Prostate gland (tissue), 2 donors: ENCODE data around the gene PAXX. TPM values are rescaled to one million over a fixed set of nuclear protein-coding genes. Genes with fewer than 3 reads are reported as not detected.
A peak's percentile ranks its signal among the peaks of the same experiment; 100 is the strongest.

Experiments used
- DNase-seq: peaks from one replicate; pipeline ENCODE4 v3.0.0-alpha.2; 2019; ENCODE audit warnings: low spot score
- H3K27ac ChIP-seq, 2 donors: fragments of 200-600 bp; sonication (generic); 2 replicates each; pipeline ENCODE4 v1.5.1; 2017 to 2019
- H3K27me3 ChIP-seq: fragments of 200-600 bp; sonication (generic); replicated peaks from 2 replicates; pipeline ENCODE4 v1.5.1; 2019; ENCODE audit not compliant: insufficient read depth
- H3K36me3 ChIP-seq, 2 donors: fragments of 200-600 bp; sonication (generic); 1 replicate in 1 of 2; 2 replicates in 1 of 2; pipeline versions ENCODE4 v1.5.1 to v1.8.1; 2017 to 2019
- H3K4me1 ChIP-seq: fragments of 200-600 bp; sonication (generic); replicated peaks from 2 replicates; pipeline ENCODE4 v1.5.1; 2019
- H3K4me3 ChIP-seq, 2 donors: fragments of 200-600 bp; sonication (generic); 2 replicates each; pipeline ENCODE4 v1.5.1; 2017 to 2019
- H3K9me3 ChIP-seq: fragments of 200-600 bp; sonication (generic); 2 replicates; pipeline ENCODE4 v1.5.1; 2017
- POLR2A ChIP-seq: fragments of 450-650 bp; IDR thresholded peaks from one replicate; pipeline ENCODE4 v1.6.1; 2016; ENCODE audit warnings: antibody characterized with exemption, mild to moderate bottlenecking
- POLR2AphosphoS5 ChIP-seq: sonication (generic); formaldehyde crosslinking; IDR thresholded peaks from one replicate; pipeline ENCODE4 v1.6.1; 2017; ENCODE audit warnings: antibody characterized with exemption
- WGBS: methylation state at CpG from one replicate; pipeline ENCODE4 v1.1.5; 2018; 5-methylcytosine and 5-hydroxymethylcytosine counted together
- intact Hi-C: fragments of 100-400 bp; cut with DNase I; formaldehyde crosslinking; loops from one replicate; pipeline ENCODE4 v1.14.2; 2022
- total RNA-seq, 2 donors: library from RNA; depleted of rRNA; stranded (reverse); fragments of >200 nt; gene quantifications; one replicate each; pipeline ENCODE4 v1.1.0, GENCODE V29; 2016
- TF ChIP-seq, protein P1 (sequence below), 4 experiments: fragments of 200-600 bp in 2 of 4; fragments of 450-650 bp in 2 of 4; sonication (generic) in 2 of 4; IDR thresholded peaks; 1 replicate in 3 of 4; 2 replicates in 1 of 4; pipeline ENCODE4 v1.5.1; 2016 to 2019; ENCODE audit warnings: antibody characterized with exemption in 4 of 4, mild to moderate bottlenecking in 2 of 4, moderate library complexity in 2 of 4

Gene PAXX
- total RNA-seq, 2 donors from 2014 or later, result 61.6 to 71.8 TPM

GRCh38 chr9:136944519-136945332, 47.5 kb upstream of the PAXX start, which contains the start of the genes C8G and FBXW5:
TSS of gene C8G (plus strand) at chr9:136945243. CDS start at chr9:136945321, 78 bp downstream.
TSS of gene FBXW5 (minus strand) at chr9:136944738. CDS start at chr9:136944083, 655 bp downstream.
- H3K36me3 ChIP-seq, result peaks cover 21 to 26% of the 10 kb centered on the region in 2 donors
- intact Hi-C loops, result loop anchor here (5.0 kb wide), 1 partner anchor 152 kb away; the partner anchor contains the start of gene TMEM141
- H3K4me3 ChIP-seq, result peak within 1 kb of the TSS; percentile 75 to 81
- H3K27me3 ChIP-seq, result no peaks in the 10 kb centered on the region
- H3K9me3 ChIP-seq, result no peaks in the 10 kb centered on the region
- TF ChIP-seq, protein P1, sequence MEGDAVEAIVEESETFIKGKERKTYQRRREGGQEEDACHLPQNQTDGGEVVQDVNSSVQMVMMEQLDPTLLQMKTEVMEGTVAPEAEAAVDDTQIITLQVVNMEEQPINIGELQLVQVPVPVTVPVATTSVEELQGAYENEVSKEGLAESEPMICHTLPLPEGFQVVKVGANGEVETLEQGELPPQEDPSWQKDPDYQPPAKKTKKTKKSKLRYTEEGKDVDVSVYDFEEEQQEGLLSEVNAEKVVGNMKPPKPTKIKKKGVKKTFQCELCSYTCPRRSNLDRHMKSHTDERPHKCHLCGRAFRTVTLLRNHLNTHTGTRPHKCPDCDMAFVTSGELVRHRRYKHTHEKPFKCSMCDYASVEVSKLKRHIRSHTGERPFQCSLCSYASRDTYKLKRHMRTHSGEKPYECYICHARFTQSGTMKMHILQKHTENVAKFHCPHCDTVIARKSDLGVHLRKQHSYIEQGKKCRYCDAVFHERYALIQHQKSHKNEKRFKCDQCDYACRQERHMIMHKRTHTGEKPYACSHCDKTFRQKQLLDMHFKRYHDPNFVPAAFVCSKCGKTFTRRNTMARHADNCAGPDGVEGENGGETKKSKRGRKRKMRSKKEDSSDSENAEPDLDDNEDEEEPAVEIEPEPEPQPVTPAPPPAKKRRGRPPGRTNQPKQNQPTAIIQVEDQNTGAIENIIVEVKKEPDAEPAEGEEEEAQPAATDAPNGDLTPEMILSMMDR (IDR thresholded peaks at IDR 0.05), result peak; percentile 97 to 100 (median 100)
- TF ChIP-seq POLR2A (peak; percentile 48), POLR2AphosphoS5 (peak; percentile 95)
- peak within 1 kb of the TSS; percentile 71 to 91 for H3K27ac ChIP-seq
- no peaks in the 10 kb centered on the region for H3K4me1 ChIP-seq
- DNase-seq, result peak; percentile 91
- whole genome bisulfite sequencing, result 12% methylated on average over 33 of the region's 74 CpGs

- TF ChIP-seq, protein P1 (IDR thresholded peaks at IDR 0.05), result no peak
- TF ChIP-seq POLR2AphosphoS5, result no peak
- WGBS, result 85% methylated on average over 24 of the region's 30 CpGs
- Histone ChIP-seq H3K27ac (no peak overlapping the region), H3K4me1 (no peaks in the 10 kb centered on the region), H3K9me3 (no peaks in the 10 kb centered on the region), H3K36me3 (peaks cover 17 to 21% of the 10 kb centered on the region in 2 donors), H3K4me3 (no peak overlapping the region), H3K27me3 (no peaks in the 10 kb centered on the region)
- DNase-seq, result no peak
- intact Hi-C loops, result loop anchor here (5.0 kb wide), 1 partner anchor 153 kb away; the partner anchor contains the start of gene TMEM141
These were observed 46.6 kb upstream of the PAXX start for GRCh38 chr9:136945333-136946227.

GRCh38 chr9:136946228-136947027, 45.8 kb upstream of the PAXX start:
- H3K36me3 ChIP-seq, result peaks cover 13 to 14% of the 10 kb centered on the region in 2 donors
- no peaks in the 10 kb centered on the region for H3K4me1 ChIP-seq
- H3K9me3 ChIP-seq, result no peaks in the 10 kb centered on the region
- no peak for TF ChIP-seq POLR2A
- no peak for TF ChIP-seq POLR2AphosphoS5
- TF ChIP-seq, protein P1 (IDR thresholded peaks at IDR 0.05), result no peak
- no peak overlapping the region for H3K27ac ChIP-seq
- WGBS, result 80% methylated on average over 27 of the region's 27 CpGs
- intact Hi-C loops, result loop anchor here (5.0 kb wide), 1 partner anchor 154 kb away; the partner anchor contains the start of gene TMEM141
- no peaks in the 10 kb centered on the region for H3K27me3 ChIP-seq
- no peak overlapping the region for H3K4me3 ChIP-seq
- DNase-seq, result no peak

GRCh38 chr9:136947028-136947891, 45.0 kb upstream of the PAXX start:
- TF ChIP-seq, protein P1 (IDR thresholded peaks at IDR 0.05), result no peak
- TF ChIP-seq POLR2A (no peak), POLR2AphosphoS5 (no peak)
- H3K27me3 ChIP-seq, result no peaks in the 10 kb centered on the region
- H3K4me3 ChIP-seq, result no peak overlapping the region
- no peaks in the 10 kb centered on the region for H3K9me3 ChIP-seq
- no peaks in the 10 kb centered on the region for H3K4me1 ChIP-seq
- peaks cover 5 to 6% of the 10 kb centered on the region in 2 donors for H3K36me3 ChIP-seq
- no peak overlapping the region for H3K27ac ChIP-seq
- no peak for DNase-seq
- 55% methylated on average over 26 of the region's 26 CpGs for WGBS
- intact Hi-C loops, result loop anchor here (5.0 kb wide), 1 partner anchor 155 kb away; the partner anchor contains the start of gene TMEM141
